GM18499 (cell line): ENCODE data around the gene TOP3A.

ENCODE experiments used
- ATAC-seq: cut with Tn5 transposase; IDR thresholded peaks from one replicate; pipeline ENCODE4 v1.9.1; 2021; ENCODE audit warnings: moderate number of reproducible peaks; ENCODE audit not compliant: insufficient read depth, unreplicated experiment

Gene TOP3A

DNA sequence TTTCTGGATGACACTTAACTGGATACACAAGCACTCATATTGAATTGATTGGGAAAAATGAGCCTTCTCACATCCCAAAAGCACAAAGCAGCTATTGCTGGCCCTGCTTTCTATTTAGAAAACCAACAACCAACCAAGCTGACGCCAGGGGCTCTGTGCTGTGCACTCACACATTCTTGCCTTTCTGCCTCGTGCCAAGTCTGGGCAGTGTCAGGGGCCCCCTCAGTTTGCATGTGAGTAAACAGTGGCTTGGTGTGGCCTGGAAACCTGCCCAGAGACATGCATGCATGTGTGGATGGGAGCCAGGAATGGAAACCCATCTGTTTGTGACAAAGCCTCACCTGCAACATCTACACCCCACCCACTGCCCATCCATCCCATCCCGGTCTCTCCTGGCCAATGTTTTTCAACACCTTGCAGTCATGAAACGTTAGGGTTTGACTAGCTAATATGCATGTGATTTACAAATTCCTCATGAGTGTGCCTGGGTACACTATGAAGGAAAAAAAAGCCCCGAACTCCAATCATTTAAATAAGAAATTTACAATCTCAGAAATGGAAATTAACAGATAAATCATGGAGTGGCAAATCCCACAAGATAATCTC lies 33.9 kb downstream of the TOP3A start:
- ATAC-seq = no peak

GRCh38 chr17:18280249-18280648 lies 34.5 kb downstream of the TOP3A start:
- ATAC-seq = no peak

DNA sequence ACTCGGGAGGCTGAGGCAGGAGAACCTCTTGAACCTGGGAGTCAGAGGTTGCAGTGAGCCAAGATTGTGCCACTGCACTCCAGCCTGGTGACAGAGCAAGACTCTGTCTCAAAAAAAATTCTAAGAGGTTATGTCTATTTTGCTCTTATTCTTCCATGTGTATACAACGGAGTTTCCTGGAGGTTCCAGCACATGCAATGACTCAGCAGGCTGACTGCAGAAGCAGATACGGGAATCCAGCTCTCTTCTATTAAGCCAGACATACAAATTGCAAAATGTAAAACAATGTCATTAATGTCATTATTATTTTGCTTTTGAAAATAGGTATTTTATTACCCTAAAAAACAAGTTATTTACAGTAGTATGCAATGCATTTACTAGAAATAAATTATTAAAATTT lies 35.9 kb downstream of the TOP3A start:
- ATAC-seq = no peak

DNA sequence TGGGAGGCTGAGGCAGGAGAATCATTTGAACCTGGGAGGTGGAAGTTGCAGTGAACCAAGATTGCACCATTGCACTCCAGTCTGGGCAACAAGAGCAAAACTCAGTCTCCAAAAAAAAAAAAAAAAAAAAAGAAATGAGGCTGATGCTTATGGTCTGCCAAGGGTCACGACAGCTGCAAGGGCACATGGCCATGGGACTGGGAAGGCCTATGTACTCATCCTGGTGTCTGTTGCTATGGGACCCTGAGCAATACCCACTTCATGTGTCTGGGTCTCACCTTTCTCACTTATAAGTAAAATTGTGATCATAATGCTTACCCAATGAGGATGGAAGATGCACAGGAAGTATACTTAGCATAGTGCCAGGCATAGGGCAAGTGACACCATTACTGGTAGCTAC lies 37.7 kb downstream of the TOP3A start:
- ATAC-seq = no peak

DNA sequence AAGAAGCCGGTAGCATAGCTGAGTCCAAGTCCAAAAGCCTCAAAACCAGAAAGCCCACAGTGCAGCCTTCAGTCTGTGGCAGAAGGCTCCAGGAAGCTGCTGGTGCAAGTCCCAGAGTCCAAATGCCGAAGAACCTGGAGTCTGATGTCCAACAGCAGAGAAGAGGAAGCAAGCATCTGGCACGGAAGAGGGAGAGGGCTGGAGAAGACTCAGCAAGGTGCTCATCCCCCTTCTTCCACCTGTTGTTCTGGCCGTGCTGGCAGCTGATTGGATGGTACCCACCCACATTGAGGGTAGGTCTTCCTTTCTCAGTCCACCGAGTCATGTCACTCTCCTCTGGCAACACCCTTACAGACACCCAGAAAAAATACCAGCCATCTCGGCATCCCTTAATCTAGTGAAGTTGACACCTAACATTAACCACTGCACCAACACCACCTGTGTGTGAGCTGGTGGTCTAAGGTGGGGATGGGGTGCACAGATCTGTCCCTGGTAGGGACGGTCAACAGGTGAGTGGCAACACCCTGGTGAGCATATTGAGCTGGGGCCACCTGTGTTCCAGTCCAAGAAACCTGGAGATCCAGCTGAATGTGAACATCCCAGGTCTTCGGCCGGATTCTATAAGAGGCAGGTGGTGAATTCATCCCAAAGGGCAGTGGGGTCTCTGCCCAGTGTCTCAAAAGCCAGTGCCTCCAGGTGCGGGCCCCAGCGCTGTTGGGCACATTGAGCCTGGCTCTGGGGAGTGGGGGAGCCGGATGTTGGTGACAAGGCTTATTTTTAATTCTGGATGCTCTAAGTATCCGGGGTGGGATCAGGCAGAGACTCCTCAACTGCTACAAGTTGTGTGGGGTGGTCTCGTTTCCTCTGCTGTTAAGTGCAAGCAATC lies 44.5 kb downstream of the TOP3A start:
- no peak for ATAC-seq

DNA sequence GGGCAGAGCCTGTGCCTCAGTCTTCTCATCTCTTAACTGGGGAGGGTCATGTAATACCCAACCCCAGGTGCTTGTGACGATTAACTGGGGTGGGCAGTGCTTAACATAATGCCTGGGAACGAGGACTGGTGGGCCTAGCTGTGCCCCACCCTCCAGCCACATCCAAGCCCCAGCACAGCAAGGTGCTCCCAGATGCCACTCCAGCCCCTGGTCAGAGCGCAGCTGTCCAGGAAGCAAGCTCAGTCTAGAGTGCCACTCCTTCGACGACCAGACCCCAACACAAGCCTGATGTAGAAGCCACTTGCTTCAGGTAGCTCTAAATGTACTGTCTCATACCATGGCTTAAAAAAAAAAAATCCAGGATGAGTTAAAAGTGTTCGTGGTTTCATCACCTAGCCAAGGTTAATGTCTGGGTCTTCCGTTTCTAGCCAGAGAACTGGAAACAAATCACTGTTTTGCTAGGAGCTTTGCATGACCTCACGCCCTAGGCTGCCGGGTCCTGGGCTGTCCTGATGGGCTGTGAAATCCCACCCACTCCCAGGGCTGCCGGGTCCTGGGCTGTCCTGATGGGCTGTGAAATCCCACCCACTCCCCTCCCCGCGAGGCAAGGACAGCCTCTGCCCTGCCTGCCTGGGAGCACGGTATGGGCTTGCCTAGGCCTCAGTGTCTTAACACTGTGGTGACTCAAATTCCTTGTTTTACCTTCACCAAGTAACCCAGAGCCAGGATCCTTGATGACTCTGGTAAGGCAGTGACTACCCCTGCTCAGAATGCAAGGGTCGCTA lies 46.7 kb downstream of the TOP3A start:
- ATAC-seq = no peak

DNA sequence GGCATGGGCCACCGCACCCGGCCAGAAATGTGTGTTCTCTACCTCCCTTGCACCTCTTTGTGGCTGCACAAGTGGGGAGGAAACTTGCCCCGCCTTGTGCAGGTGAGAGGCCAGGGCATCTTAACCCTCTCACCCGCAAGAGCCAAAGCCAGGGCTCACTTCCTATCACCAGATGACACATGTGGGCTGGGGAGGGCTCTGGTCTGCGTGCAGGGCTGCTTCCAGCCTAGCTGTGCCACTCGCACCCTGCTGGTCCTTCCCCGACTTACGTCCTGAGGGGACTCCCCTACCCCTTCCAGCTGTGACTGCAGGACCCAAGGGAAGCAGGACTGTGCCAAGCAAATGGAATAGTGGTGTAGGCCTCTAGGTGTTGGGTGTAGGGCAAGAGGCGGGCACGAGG lies 47.4 kb downstream of the TOP3A start:
- no peak for ATAC-seq

DNA sequence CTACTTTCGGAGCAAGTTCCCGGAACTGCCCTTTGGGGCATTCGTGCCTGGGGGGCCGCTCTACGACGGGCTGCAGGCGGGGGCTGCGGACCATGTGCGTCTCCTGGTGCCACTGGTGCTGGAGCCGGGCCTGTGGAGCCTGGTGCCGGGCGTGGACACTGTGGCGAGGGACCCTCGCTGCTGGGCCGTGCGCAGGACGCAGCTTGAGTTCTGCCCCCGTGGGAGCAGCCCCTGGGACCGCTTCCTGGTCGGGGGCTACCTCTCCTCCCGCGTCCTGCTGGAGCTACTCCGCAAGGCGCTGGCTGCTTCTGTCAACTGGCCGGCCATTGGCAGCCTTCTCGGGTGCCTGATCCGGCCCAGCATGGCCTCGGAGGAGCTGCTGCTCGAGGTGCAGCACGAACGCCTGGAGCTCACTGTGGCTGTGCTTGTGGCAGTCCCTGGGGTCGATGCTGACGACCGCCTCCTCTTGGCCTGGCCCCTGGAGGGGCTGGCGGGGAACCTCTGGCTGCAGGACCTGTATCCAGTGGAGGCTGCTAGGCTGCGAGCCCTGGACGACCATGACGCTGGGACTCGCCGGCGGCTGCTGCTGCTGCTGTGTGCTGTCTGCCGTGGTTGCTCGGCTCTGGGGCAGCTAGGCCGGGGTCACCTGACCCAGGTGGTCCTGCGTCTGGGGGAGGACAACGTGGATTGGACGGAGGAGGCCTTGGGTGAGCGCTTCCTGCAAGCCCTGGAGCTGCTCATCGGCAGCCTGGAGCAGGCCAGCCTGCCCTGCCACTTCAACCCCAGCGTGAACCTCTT lies 50.7 kb downstream of the TOP3A start:
- no peak for ATAC-seq

DNA sequence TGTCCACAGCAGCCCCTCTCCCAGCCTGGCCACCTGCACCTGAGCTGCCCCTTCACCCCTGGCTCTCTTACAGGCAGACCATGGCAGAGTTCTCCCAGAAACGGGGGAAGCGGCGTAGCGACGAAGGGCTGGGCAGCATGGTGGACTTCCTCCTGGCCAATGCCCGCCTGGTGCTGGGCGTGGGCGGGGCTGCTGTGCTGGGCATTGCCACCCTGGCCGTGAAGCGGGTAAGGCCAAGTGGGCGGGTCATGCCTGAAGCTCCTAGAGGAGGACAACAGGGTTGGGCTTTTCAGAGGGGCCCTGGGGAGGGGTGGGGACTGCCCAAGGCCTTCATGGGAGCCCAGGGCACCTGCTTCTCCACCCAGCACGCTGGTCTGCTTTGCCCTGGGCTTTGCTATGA lies 52.2 kb downstream of the TOP3A start:
- no peak for ATAC-seq

DNA sequence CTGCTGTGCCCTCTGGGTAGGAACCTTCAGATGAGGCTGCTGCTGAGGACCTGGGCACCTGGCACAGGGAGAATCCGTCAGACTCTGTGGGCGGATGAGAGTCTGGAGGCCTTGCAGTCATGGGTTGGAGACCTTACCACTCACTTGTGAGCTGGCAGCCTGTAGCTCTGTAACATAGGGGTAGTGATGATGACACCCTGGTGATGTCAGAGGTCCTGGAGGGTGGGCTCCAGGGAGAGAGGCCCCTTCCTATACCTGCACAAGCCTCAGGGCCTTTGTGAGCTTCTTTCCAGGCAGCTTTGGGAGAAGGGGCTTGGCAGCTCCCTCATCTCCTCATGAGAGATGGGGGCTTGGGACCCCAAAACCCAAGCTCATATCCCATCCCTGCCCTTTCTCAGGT lies 52.7 kb downstream of the TOP3A start:
- no peak for ATAC-seq

DNA sequence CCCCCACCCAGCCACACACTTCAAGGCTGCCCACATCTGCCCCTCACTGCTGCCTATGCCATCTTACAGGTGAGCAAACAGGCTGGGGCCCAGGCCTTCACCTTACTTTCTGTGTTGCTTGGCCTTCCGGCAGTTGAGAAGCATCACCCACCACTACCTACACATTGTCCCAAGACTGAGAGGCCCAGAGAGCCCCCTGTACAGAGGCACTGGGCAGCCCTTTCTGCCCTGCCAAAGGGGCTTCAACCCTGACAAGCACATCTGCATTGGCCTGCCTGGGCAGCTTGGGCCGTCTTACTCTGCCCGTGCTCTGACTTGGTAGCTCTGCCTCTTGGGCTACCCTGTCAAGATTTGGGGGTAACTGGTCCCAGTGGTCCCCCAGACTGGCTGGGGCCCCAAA lies 53.1 kb downstream of the TOP3A start:
- no peak for ATAC-seq

DNA sequence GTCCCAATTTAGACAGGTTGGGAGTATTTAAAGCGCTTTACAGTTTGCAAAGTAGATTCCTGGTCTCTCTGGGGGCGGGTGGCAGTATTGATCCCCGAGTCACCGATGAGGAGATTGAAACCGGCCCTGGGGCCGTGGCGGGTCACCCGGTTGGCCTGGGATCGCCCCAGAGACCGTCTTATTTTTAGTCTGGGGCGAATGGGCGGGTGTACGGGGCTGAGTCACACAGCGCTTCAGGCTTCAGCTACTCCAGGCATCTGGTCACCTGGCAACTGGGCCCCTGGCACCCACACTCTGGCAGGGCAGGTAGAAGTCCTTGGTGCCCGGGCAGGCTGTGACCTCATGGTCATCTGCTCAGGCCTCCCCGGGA lies 53.7 kb downstream of the TOP3A start:
- no peak for ATAC-seq

- ATAC-seq = peak; percentile 55
Observed at GRCh38 chr17:18260332-18261145, 54.3 kb downstream of the TOP3A start, which contains the start of gene MIEF2. Gene MIEF2, plus strand, starts transcription at chr17:18260662. Its CDS starts 2,059 bp downstream, at chr17:18262721.

- no peak for ATAC-seq
Observed at GRCh38 chr17:18259621-18260331, 55.0 kb downstream of the TOP3A start.

DNA sequence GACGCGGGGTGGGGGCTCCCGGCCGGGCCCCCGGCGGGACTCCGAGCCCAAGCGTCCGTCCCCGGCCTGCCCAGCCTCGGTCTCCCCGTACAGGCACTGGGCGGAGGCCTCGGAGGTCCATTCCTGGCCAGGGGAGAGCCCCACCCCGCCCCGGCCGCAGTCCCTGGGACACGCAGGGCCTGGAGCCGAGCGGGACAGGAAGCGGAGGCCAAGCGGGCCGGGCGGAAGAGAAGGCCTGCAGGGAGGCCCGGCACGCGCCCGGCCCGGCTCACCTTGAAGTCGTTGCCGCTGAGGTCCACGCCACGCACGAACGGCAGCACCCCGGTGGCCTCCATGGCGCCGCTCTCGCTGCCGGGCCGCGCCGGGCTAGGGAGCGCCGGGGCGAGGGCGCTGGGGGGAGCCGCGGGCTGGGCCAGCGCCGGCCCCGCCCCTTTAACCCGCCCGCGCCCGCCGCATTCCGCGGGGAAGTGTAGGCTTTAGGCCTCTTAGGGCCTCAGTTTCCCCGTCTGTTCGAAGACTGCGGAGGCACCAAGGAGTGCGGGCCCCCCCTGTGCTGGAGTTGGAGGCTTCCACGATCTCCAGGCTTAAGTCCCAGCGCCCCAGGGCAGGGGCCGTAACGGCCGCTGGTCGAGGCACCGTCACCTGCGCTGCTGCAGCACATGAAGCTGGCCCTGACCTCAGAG lies 56.3 kb downstream of the TOP3A start, which contains the start of gene FLII:
FLII (minus strand) TSS at position 383 of the 683 bp plus-strand sequence; CDS start at position 335, 48 bp downstream.
- no peak for ATAC-seq

DNA sequence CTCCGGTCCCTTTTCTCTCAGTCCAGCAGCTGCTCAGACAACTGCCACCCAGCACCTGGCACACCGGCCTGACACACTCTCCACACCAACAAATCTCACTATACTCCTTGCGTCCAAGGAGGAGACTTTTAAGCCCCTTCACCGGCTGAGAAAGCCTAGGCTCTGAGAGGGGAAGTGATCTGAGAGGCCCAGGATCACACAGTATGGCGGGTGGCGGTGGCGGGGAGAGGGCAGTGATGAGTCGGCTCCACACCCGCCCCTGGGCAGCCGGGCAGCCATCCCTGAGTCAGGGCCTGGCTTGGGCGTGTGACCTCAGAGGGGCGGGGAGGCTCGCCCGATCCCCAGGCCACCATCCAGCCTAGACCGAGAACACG lies 56.8 kb downstream of the TOP3A start:
- no peak for ATAC-seq

GRCh38 chr17:18257268-18257981 lies 57.4 kb downstream of the TOP3A start:
- ATAC-seq = no peak

DNA sequence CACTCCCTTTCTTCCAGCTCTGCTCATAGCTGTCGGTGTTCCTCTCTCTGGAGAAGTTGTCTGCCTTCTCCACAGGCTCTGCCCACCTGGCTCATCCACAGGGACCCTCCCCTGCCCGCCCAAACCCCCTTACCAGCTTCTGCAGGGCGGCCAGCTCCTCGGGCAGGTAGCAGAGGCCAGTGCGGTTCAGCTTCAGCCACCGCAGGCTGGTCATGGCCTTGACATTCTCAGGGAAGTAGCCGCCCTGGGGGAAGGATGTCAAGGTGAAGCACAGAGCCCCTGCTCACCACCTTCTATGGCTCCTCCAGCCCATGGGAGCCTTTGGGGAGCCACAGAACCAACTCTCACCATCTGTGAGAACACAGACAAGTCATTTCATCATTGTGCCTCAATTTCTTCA lies 58.0 kb downstream of the TOP3A start:
- no peak for ATAC-seq
